T-helper 2 cell treated with Interferon-gamma antibody and Interleukin-4, amounts not matched to agents 5 μg/mL and 100 μg/mL, for 36 hours (primary cell): ENCODE measurements around the gene S100A11.

Source experiments
- DNase-seq: peaks from one replicate; pipeline ENCODE4 v3.0.0; 2021; ENCODE audit warnings: low spot score
- H3K27ac Mint-ChIP-seq: one replicate; pipeline ENCODE4 v1.8.0; 2021; ENCODE audit warnings: mild to moderate bottlenecking, mixed read lengths
- H3K27me3 Mint-ChIP-seq: one replicate; pipeline ENCODE4 v1.8.0; 2021; ENCODE audit warnings: low read depth, mixed read lengths
- H3K36me3 Mint-ChIP-seq: one replicate; pipeline ENCODE4 v1.8.0; 2021; ENCODE audit warnings: low read depth, mixed read lengths
- H3K4me1 Mint-ChIP-seq: one replicate; pipeline ENCODE4 v1.8.0; 2021; ENCODE audit warnings: low read depth, mixed read lengths
- H3K4me3 Mint-ChIP-seq: one replicate; pipeline ENCODE4 v1.8.0; 2022; ENCODE audit warnings: mild to moderate bottlenecking, moderate library complexity, mixed read lengths
- H3K9me3 Mint-ChIP-seq: one replicate; pipeline ENCODE4 v1.8.0; 2021; ENCODE audit warnings: mixed read lengths

S100A11 gene

GRCh38 chr1:152029929-152030211 is 6.9 kb downstream of the S100A11 start:
- DNase-seq: no peak
- H3K9me3 Mint-ChIP-seq: peaks cover 9% of the 10 kb centered on the region
- peaks cover 35% of the 10 kb centered on the region for H3K4me1 Mint-ChIP-seq
- no peak overlapping the region for H3K4me3 Mint-ChIP-seq
- peaks cover 55% of the 10 kb centered on the region for H3K36me3 Mint-ChIP-seq
- H3K27ac Mint-ChIP-seq: no peak overlapping the region
- H3K27me3 Mint-ChIP-seq: no peaks in the 10 kb centered on the region

- peaks cover 9% of the 10 kb centered on the region for H3K9me3 Mint-ChIP-seq
- peaks cover 50% of the 10 kb centered on the region for H3K36me3 Mint-ChIP-seq
- no peaks in the 10 kb centered on the region for H3K27me3 Mint-ChIP-seq
- DNase-seq: no peak
- H3K4me3 Mint-ChIP-seq: no peak overlapping the region
- peak overlapping the region; percentile 24 for H3K27ac Mint-ChIP-seq
- peaks cover 31% of the 10 kb centered on the region for H3K4me1 Mint-ChIP-seq
Measured at GRCh38 chr1:152029144-152029928, 7.5 kb downstream of the S100A11 start.

- no peak overlapping the region for H3K27ac Mint-ChIP-seq
- no peak for DNase-seq
Measured at GRCh38 chr1:152026895-152027294, 9.9 kb downstream of the S100A11 start.

GRCh38 chr1:152024223-152024622 is 12.6 kb downstream of the S100A11 start:
- H3K36me3 Mint-ChIP-seq: peaks cover 7% of the 10 kb centered on the region
- peaks cover 7% of the 10 kb centered on the region for H3K4me1 Mint-ChIP-seq

More at GRCh38 chr1:152026895-152027294, 9.9 kb downstream of the S100A11 start:
- Mint-ChIP-seq H3K4me3 (no peak overlapping the region), H3K36me3 (peaks cover 26% of the 10 kb centered on the region), H3K9me3 (peaks cover 9% of the 10 kb centered on the region), H3K27me3 (no peaks in the 10 kb centered on the region), H3K4me1 (peaks cover 19% of the 10 kb centered on the region)

GRCh38 chr1:152023221-152023620 is 13.6 kb downstream of the S100A11 start:
- no peak for DNase-seq
- Mint-ChIP-seq H3K4me3 (no peak overlapping the region), H3K4me1 (peaks cover 2% of the 10 kb centered on the region), H3K27ac (no peak overlapping the region), H3K9me3 (no peaks in the 10 kb centered on the region), H3K27me3 (peaks cover 3% of the 10 kb centered on the region), H3K36me3 (no peaks in the 10 kb centered on the region)

More at GRCh38 chr1:152024223-152024622, 12.6 kb downstream of the S100A11 start:
- Mint-ChIP-seq H3K27ac (no peak overlapping the region), H3K9me3 (peaks cover 5% of the 10 kb centered on the region), H3K27me3 (peaks cover 3% of the 10 kb centered on the region), H3K4me3 (no peak overlapping the region)
- DNase-seq: no peak

GRCh38 chr1:152022474-152022873 is 14.3 kb downstream of the S100A11 start:
- no peak for DNase-seq
- Mint-ChIP-seq H3K9me3 (no peaks in the 10 kb centered on the region), H3K4me3 (no peak overlapping the region), H3K4me1 (peaks cover 2% of the 10 kb centered on the region), H3K36me3 (no peaks in the 10 kb centered on the region), H3K27me3 (peaks cover 5% of the 10 kb centered on the region), H3K27ac (no peak overlapping the region)

- H3K9me3 Mint-ChIP-seq: no peaks in the 10 kb centered on the region
- H3K27ac Mint-ChIP-seq: no peak overlapping the region
- H3K27me3 Mint-ChIP-seq: peaks cover 12% of the 10 kb centered on the region
Measured at GRCh38 chr1:152021569-152021968, 15.2 kb downstream of the S100A11 start.

GRCh38 chr1:152020849-152021248 is 16.0 kb downstream of the S100A11 start:
- Mint-ChIP-seq H3K4me1 (peaks cover 2% of the 10 kb centered on the region), H3K27me3 (peaks cover 13% of the 10 kb centered on the region), H3K36me3 (no peaks in the 10 kb centered on the region), H3K27ac (no peak overlapping the region), H3K9me3 (no peaks in the 10 kb centered on the region), H3K4me3 (no peak overlapping the region)
- DNase-seq: no peak

More at GRCh38 chr1:152021569-152021968, 15.2 kb downstream of the S100A11 start:
- DNase-seq: no peak
- Mint-ChIP-seq H3K36me3 (no peaks in the 10 kb centered on the region), H3K4me1 (peaks cover 2% of the 10 kb centered on the region), H3K4me3 (no peak overlapping the region)

- H3K4me3 Mint-ChIP-seq: no peak overlapping the region
- no peak for DNase-seq
- H3K9me3 Mint-ChIP-seq: no peaks in the 10 kb centered on the region
- H3K27ac Mint-ChIP-seq: no peak overlapping the region
- H3K27me3 Mint-ChIP-seq: peaks cover 27% of the 10 kb centered on the region
- no peaks in the 10 kb centered on the region for H3K36me3 Mint-ChIP-seq
- peaks cover 5% of the 10 kb centered on the region for H3K4me1 Mint-ChIP-seq
Measured at GRCh38 chr1:152018537-152018936, 18.3 kb downstream of the S100A11 start.

GRCh38 chr1:152015766-152016165 is 21.0 kb downstream of the S100A11 start:
- H3K9me3 Mint-ChIP-seq: no peaks in the 10 kb centered on the region
- H3K36me3 Mint-ChIP-seq: no peaks in the 10 kb centered on the region
- H3K27me3 Mint-ChIP-seq: peaks cover 30% of the 10 kb centered on the region
- H3K27ac Mint-ChIP-seq: no peak overlapping the region
- DNase-seq: no peak
- no peak overlapping the region for H3K4me3 Mint-ChIP-seq
- H3K4me1 Mint-ChIP-seq: peaks cover 7% of the 10 kb centered on the region

- Mint-ChIP-seq H3K4me1 (peaks cover 7% of the 10 kb centered on the region), H3K27ac (no peak overlapping the region), H3K9me3 (no peaks in the 10 kb centered on the region), H3K4me3 (no peak overlapping the region), H3K36me3 (no peaks in the 10 kb centered on the region), H3K27me3 (peaks cover 27% of the 10 kb centered on the region)
- no peak for DNase-seq
Measured at GRCh38 chr1:152014943-152015342, 21.9 kb downstream of the S100A11 start.

GRCh38 chr1:152013664-152014237 is 23.1 kb downstream of the S100A11 start:
- no peaks in the 10 kb centered on the region for H3K9me3 Mint-ChIP-seq
- peaks cover 7% of the 10 kb centered on the region for H3K4me1 Mint-ChIP-seq
- peaks cover 34% of the 10 kb centered on the region for H3K27me3 Mint-ChIP-seq
- DNase-seq: peak; percentile 33
- no peaks in the 10 kb centered on the region for H3K36me3 Mint-ChIP-seq
- H3K4me3 Mint-ChIP-seq: no peak overlapping the region
- no peak overlapping the region for H3K27ac Mint-ChIP-seq

GRCh38 chr1:152009691-152010090 is 27.1 kb downstream of the S100A11 start:
- Mint-ChIP-seq H3K27me3 (peaks cover 33% of the 10 kb centered on the region), H3K36me3 (no peaks in the 10 kb centered on the region), H3K4me1 (peaks cover 6% of the 10 kb centered on the region), H3K27ac (no peak overlapping the region), H3K4me3 (no peak overlapping the region), H3K9me3 (no peaks in the 10 kb centered on the region)
- DNase-seq: no peak

- no peaks in the 10 kb centered on the region for H3K9me3 Mint-ChIP-seq
Measured at GRCh38 chr1:152007047-152007446, 29.8 kb downstream of the S100A11 start.

More at GRCh38 chr1:152007047-152007446, 29.8 kb downstream of the S100A11 start:
- no peak for DNase-seq
- Mint-ChIP-seq H3K27ac (no peak overlapping the region), H3K36me3 (no peaks in the 10 kb centered on the region), H3K27me3 (peaks cover 42% of the 10 kb centered on the region), H3K4me1 (peaks cover 12% of the 10 kb centered on the region), H3K4me3 (no peak overlapping the region)
